Vagina (tissue), 2 donors: ENCODE data around the gene MOV10L1. TPM values are rescaled to one million over a fixed set of nuclear protein-coding genes. Genes with fewer than 3 reads are reported as not detected.

Source experiments
- DNase-seq, 2 donors: peaks; one replicate each; pipeline ENCODE4 v3.0.0-alpha.2; 2017; ENCODE audit errors: extremely low spot score in 2 of 2
- H3K27ac ChIP-seq: fragments of 200-600 bp; sonication (generic); one replicate; pipeline ENCODE4 v1.5.1; 2019
- H3K27me3 ChIP-seq: fragments of 200-600 bp; sonication (generic); one replicate; pipeline ENCODE4 v1.5.1; 2019
- H3K36me3 ChIP-seq, 2 donors: fragments of 200-600 bp; sonication (generic); one replicate each; pipeline ENCODE4 v1.5.1; 2017 to 2019
- H3K4me1 ChIP-seq: fragments of 200-600 bp; sonication (generic); one replicate; pipeline ENCODE4 v1.5.1; 2019
- H3K4me3 ChIP-seq, 2 donors: fragments of 200-600 bp; sonication (generic); 1 replicate in 1 of 2; 2 replicates in 1 of 2; pipeline ENCODE4 v1.5.1; 2016 to 2019
- H3K9me3 ChIP-seq: fragments of 200-600 bp; sonication (generic); one replicate; pipeline ENCODE4 v1.5.1; 2019
- POLR2A ChIP-seq, 2 donors: fragments of 450-650 bp; IDR thresholded peaks; one replicate each; pipeline ENCODE4 v1.6.1; 2017; ENCODE audit warnings: antibody characterized with exemption in 2 of 2, mild to moderate bottlenecking in 2 of 2, moderate library complexity in 2 of 2
- POLR2AphosphoS5 ChIP-seq, 2 donors: sonication (generic); formaldehyde crosslinking; IDR thresholded peaks; one replicate each; pipeline ENCODE4 v1.9.0; 2017; ENCODE audit warnings: antibody characterized with exemption in 2 of 2, mild to moderate bottlenecking in 2 of 2, low read depth in 1 of 2; ENCODE audit not compliant: insufficient read depth in 1 of 2
- intact Hi-C: fragments of 100-400 bp; cut with DNase I; formaldehyde crosslinking; loops from one replicate; pipeline ENCODE4 v1.15.1; 2023
- total RNA-seq: library from RNA; depleted of rRNA; stranded (reverse); fragments of >200 nt; gene quantifications from one replicate; pipeline ENCODE4 v1.2.3, GENCODE V29; 2016
- TF ChIP-seq, protein P1 (sequence below), 3 experiments: fragments of 450-650 bp in 2 of 3; fragments of 200-600 bp in 1 of 3; sonication (generic) in 1 of 3; IDR thresholded peaks; one replicate each; pipeline ENCODE4 v1.5.1; 2017 to 2019; ENCODE audit warnings: antibody characterized with exemption in 3 of 3, mild to moderate bottlenecking in 2 of 3, moderate library complexity in 2 of 3

MOV10L1 gene
- total RNA-seq, 1 donor from 2014 or later = 0.98 TPM

DNA sequence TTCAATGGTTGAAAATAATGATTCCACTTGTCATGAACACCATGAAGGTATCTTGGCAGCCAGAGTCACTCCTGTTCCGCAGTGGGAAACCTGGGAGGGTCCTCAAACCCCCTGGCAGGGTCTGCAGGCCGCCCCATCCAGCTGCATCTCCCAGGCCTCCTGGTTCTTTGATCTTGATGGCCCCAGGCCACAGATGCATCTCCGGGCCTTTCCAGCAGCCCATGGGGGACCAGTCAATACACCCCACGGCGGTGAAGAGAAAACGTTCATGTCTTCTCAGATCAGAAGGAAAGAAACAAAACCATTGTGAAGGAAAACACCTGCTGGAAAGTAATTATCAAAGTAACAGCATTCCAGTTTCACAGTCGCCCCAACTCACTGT lies 29.9 kb upstream of the MOV10L1 start:
- TF ChIP-seq, protein P1, sequence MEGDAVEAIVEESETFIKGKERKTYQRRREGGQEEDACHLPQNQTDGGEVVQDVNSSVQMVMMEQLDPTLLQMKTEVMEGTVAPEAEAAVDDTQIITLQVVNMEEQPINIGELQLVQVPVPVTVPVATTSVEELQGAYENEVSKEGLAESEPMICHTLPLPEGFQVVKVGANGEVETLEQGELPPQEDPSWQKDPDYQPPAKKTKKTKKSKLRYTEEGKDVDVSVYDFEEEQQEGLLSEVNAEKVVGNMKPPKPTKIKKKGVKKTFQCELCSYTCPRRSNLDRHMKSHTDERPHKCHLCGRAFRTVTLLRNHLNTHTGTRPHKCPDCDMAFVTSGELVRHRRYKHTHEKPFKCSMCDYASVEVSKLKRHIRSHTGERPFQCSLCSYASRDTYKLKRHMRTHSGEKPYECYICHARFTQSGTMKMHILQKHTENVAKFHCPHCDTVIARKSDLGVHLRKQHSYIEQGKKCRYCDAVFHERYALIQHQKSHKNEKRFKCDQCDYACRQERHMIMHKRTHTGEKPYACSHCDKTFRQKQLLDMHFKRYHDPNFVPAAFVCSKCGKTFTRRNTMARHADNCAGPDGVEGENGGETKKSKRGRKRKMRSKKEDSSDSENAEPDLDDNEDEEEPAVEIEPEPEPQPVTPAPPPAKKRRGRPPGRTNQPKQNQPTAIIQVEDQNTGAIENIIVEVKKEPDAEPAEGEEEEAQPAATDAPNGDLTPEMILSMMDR (IDR thresholded peaks at IDR 0.05) = no peak
- TF ChIP-seq POLR2A (IDR thresholded peaks at IDR 0.05) (no peak), POLR2AphosphoS5 (IDR thresholded peaks at IDR 0.05; ENCODE audit: insufficient read depth in 1 of 2, low read depth in 1 of 2) (no peak)
- DNase-seq = no peak
- no peaks in the 10 kb centered on the region for H3K36me3 ChIP-seq
- H3K27me3 ChIP-seq = no peaks in the 10 kb centered on the region
- H3K4me3 ChIP-seq = no peak overlapping the region
- intact Hi-C loops = no loop called here
- no peaks in the 10 kb centered on the region for H3K9me3 ChIP-seq
- H3K27ac ChIP-seq = peak overlapping the region; percentile 77
- H3K4me1 ChIP-seq = peaks cover 15% of the 10 kb centered on the region

- TF ChIP-seq, protein P1 (IDR thresholded peaks at IDR 0.05) = no peak
- TF ChIP-seq POLR2A (IDR thresholded peaks at IDR 0.05) (no peak), POLR2AphosphoS5 (IDR thresholded peaks at IDR 0.05; ENCODE audit: insufficient read depth in 1 of 2, low read depth in 1 of 2) (no peak)
- DNase-seq = no peak
- Histone ChIP-seq H3K9me3 (no peaks in the 10 kb centered on the region), H3K27me3 (no peaks in the 10 kb centered on the region), H3K4me1 (peaks cover 15% of the 10 kb centered on the region), H3K27ac (no peak overlapping the region), H3K4me3 (no peak overlapping the region), H3K36me3 (no peaks in the 10 kb centered on the region)
- intact Hi-C loops = no loop called here
Measured at GRCh38 chr22:50060441-50061140, 29.2 kb upstream of the MOV10L1 start.

DNA sequence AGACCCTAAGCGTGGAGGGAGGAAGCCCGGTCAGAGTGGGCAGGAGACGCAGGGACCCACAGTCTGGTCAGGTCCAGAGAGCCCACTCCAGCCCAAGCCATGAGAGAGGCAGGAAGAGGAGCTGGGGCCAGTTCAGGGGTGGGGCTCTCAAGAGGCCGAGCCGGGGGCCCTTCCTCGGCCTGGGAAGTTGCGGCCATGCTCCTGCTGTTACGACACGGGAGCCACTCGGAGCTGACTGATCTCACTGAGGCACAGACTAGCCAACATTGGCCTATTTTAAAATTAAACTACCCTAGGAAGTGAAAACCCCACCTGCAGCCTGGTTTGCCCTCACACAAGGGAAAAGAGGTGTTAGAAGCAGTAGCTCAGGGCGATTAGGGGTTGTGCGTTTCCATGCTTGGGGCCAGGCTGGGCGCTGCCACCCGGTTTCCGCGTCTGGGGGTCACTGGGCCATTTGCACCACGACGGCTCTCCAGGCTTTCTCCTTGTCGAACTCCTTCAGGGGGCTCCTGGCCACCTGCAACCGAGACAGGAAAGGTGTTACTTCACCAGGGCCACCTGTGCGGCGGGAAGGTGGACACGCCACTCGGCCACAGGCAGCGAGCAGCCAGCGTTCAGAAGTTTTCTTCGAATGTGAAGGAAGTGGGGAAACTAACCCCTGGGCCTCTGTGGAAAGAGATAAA lies 28.5 kb upstream of the MOV10L1 start:
- intact Hi-C loops = no loop called here
- H3K4me1 ChIP-seq = peaks cover 15% of the 10 kb centered on the region
- DNase-seq = no peak
- H3K9me3 ChIP-seq = no peaks in the 10 kb centered on the region
- H3K36me3 ChIP-seq = no peaks in the 10 kb centered on the region
- H3K4me3 ChIP-seq = no peak overlapping the region
- no peak for TF ChIP-seq POLR2AphosphoS5 (IDR thresholded peaks at IDR 0.05; ENCODE audit: insufficient read depth in 1 of 2, low read depth in 1 of 2)
- TF ChIP-seq, protein P1 (IDR thresholded peaks at IDR 0.05) = no peak
- TF ChIP-seq POLR2A (IDR thresholded peaks at IDR 0.05) = no peak
- H3K27me3 ChIP-seq = no peaks in the 10 kb centered on the region
- H3K27ac ChIP-seq = no peak overlapping the region

- Histone ChIP-seq H3K9me3 (no peaks in the 10 kb centered on the region), H3K27ac (no peak overlapping the region), H3K27me3 (no peaks in the 10 kb centered on the region), H3K4me1 (peaks cover 15% of the 10 kb centered on the region), H3K4me3 (no peak overlapping the region), H3K36me3 (no peaks in the 10 kb centered on the region)
- TF ChIP-seq POLR2A (IDR thresholded peaks at IDR 0.05) (no peak), POLR2AphosphoS5 (IDR thresholded peaks at IDR 0.05; ENCODE audit: insufficient read depth in 1 of 2, low read depth in 1 of 2) (no peak)
- TF ChIP-seq, protein P1 (IDR thresholded peaks at IDR 0.05) = no peak
- intact Hi-C loops = no loop called here
- DNase-seq = no peak
Measured at GRCh38 chr22:50061824-50062355, 27.9 kb upstream of the MOV10L1 start.
